Measurements from ENCODE around the gene SH3GL1. TPM values are rescaled to one million over a fixed set of nuclear protein-coding genes. Genes with fewer than 3 reads are reported as not detected.
"Not testable (repeated sequence)": the region's sequence is repeated elsewhere in the genome, so short reads cannot be mapped to it uniquely, and the experiment has no call there.

SH3GL1 gene
- total RNA-seq, 3 donors from 2014 or later, result 25.6 to 52.5 (median 33.8) TPM

DNA sequence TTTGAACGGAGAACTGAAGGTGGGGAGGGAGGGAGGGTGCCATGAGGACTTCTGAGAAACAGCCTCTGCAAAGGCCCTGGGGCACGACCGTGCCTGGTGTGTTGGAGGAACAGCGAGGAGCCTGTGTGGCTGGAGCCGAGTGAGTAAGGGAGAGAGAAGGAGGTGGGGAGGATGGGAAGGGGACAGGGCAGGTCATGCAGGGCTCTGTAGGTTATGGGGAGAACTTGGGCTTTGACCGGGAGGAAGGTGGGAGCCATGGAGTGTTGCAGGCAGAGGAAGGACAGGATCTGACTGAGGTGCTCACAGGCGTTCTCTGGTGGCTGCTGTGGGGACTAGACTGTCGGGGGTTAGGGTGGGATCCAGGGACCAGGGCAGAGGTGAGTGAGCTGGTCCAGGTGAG is 50.2 kb downstream of the SH3GL1 start:
- no peak overlapping the region for H3K27ac ChIP-seq
- no peaks in the 10 kb centered on the region for H3K27me3 ChIP-seq
- intact Hi-C loops (cut with DNase I; ENCODE audit: low total_unique reads), result no loop called here
- no peak for TF ChIP-seq POLR2A (IDR thresholded peaks at IDR 0.05)
- TF ChIP-seq, protein P1, sequence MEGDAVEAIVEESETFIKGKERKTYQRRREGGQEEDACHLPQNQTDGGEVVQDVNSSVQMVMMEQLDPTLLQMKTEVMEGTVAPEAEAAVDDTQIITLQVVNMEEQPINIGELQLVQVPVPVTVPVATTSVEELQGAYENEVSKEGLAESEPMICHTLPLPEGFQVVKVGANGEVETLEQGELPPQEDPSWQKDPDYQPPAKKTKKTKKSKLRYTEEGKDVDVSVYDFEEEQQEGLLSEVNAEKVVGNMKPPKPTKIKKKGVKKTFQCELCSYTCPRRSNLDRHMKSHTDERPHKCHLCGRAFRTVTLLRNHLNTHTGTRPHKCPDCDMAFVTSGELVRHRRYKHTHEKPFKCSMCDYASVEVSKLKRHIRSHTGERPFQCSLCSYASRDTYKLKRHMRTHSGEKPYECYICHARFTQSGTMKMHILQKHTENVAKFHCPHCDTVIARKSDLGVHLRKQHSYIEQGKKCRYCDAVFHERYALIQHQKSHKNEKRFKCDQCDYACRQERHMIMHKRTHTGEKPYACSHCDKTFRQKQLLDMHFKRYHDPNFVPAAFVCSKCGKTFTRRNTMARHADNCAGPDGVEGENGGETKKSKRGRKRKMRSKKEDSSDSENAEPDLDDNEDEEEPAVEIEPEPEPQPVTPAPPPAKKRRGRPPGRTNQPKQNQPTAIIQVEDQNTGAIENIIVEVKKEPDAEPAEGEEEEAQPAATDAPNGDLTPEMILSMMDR (IDR thresholded peaks at IDR 0.05), result no peak
- TF ChIP-seq POLR2AphosphoS5 (IDR thresholded peaks at IDR 0.05), result no peak
- no peaks in the 10 kb centered on the region for H3K9me3 ChIP-seq
- H3K36me3 ChIP-seq, result no peaks in the 10 kb centered on the region
- no peaks in the 10 kb centered on the region for H3K4me1 ChIP-seq
- H3K4me3 ChIP-seq, result no peak overlapping the region
- DNase-seq (ENCODE audit: low spot score in 2 of 2), result no peak

DNA sequence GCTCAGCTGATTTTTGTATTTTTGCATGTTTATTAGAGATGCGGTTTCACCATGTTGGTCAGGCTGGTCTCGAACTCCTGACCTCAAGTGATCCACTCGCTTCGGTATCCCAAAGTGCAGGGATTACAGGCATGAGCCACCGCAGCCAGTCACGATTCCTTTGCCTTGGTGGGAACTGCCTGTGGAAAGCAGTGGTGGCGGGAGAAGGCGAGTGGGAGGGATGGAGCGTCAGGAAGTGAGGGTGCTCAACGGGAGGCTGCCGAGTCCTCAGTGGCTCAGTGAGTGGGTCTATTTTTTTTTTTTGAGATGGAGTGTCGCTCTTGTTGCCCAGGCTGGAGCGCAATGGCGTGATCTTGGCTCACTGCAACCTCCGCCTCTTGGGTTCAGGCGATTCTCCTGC is 51.1 kb downstream of the SH3GL1 start:
- H3K9me3 ChIP-seq; intact Hi-C loops (cut with DNase I; ENCODE audit: low total_unique reads); DNase-seq (ENCODE audit: low spot score in 2 of 2); H3K4me1 ChIP-seq; H3K4me3 ChIP-seq; H3K27me3 ChIP-seq; H3K36me3 ChIP-seq; H3K27ac ChIP-seq: not testable (repeated sequence)

DNA sequence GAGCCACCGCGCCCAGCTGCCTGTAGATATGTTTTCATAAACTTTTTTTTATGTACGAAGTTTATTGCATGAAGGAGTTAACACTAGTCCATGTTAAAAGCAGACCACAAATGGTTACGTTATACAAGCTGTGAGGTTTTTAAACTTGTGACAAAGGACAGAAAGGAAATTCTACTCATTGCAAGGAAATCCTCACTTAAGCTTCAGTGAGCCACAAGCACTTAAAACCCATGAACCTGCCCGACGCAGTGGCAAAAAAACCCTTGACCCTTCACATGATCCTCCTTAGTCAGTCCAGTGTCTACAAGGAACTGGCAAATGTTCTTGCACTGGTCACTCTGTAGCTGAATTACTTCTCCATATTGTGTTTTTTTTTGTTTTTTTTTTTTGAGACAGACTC is 52.8 kb downstream of the SH3GL1 start:
- no peak overlapping the region for H3K4me3 ChIP-seq
- H3K27me3 ChIP-seq, result no peaks in the 10 kb centered on the region
- H3K9me3 ChIP-seq, result no peaks in the 10 kb centered on the region
- DNase-seq (ENCODE audit: low spot score in 2 of 2), result no peak
- TF ChIP-seq POLR2AphosphoS5 (IDR thresholded peaks at IDR 0.05), result no peak
- H3K4me1 ChIP-seq, result peaks cover 0 to 5% of the 10 kb centered on the region in 2 donors
- H3K36me3 ChIP-seq, result no peaks in the 10 kb centered on the region
- intact Hi-C loops (cut with DNase I; ENCODE audit: low total_unique reads), result no loop called here
- no peak overlapping the region for H3K27ac ChIP-seq

DNA sequence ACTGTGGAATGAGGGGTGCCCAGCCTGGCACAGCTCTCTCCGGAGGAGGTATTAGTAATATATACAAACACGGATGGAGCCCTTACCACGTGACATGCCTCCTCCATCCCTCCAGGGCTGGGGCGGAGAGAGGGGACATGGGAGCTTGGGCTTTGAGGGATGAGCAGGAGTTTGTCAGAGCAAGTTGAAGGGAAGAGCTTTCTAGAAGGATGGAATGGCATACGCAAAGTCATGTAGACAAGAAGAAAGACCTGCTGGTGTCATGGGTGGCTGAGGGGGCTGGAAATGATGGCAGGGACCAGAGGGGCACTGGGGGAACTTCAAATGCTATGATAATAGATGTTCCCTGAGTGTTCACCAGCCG is 54.3 kb downstream of the SH3GL1 start:
- no peaks in the 10 kb centered on the region for H3K27me3 ChIP-seq
- no peak for DNase-seq (ENCODE audit: low spot score in 2 of 2)
- TF ChIP-seq POLR2AphosphoS5 (IDR thresholded peaks at IDR 0.05) (no peak), POLR2A (IDR thresholded peaks at IDR 0.05) (no peak)
- TF ChIP-seq, protein P1 (IDR thresholded peaks at IDR 0.05), result no peak
- H3K27ac ChIP-seq, result no peak overlapping the region
- no peaks in the 10 kb centered on the region for H3K36me3 ChIP-seq
- H3K4me1 ChIP-seq, result peaks cover 0 to 5% of the 10 kb centered on the region in 2 donors
- no peaks in the 10 kb centered on the region for H3K9me3 ChIP-seq
- no peak overlapping the region for H3K4me3 ChIP-seq
- intact Hi-C loops (cut with DNase I; ENCODE audit: low total_unique reads), result no loop called here

DNA sequence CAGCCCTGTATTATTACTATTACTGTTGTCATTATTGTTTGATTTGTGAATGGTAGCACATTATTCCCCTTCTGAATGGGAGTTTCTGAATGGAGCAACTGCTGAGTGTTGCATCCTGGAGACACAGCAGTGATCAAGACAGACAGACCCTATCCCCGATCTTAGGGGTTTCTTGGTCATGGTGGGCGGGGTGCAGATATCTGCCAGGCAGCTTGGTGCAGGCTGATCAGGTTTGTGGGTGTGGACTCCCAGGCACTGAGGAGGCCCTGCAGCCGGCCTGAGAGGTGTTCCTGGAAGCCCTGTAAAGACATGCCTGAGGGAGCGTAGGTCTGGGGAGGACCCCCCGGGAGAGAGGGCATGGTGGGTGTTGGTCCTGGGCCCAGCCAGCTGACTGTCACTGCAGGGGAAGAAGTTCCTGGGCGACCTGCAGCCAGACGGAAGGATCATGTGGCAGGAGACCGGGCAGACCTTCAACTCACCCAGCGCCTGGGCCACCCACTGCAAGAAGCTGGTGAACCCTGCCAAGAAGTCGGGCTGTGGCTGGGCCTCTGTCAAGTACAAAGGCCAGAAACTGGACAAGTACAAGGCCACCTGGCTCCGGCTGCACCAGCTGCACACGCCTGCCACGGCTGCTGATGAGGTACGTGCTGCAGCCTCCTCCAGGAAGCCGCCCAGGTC is 54.9 kb downstream of the SH3GL1 start:
- Histone ChIP-seq H3K27me3 (no peaks in the 10 kb centered on the region), H3K27ac (no peak overlapping the region), H3K4me3 (no peak overlapping the region), H3K9me3 (no peaks in the 10 kb centered on the region), H3K4me1 (peaks cover 0 to 5% of the 10 kb centered on the region in 2 donors), H3K36me3 (no peaks in the 10 kb centered on the region)
- intact Hi-C loops (cut with DNase I; ENCODE audit: low total_unique reads), result no loop called here
- no peak for DNase-seq (ENCODE audit: low spot score in 2 of 2)
- no peak for TF ChIP-seq POLR2A (IDR thresholded peaks at IDR 0.05)
- TF ChIP-seq, protein P1 (IDR thresholded peaks at IDR 0.05), result no peak
- TF ChIP-seq POLR2AphosphoS5 (IDR thresholded peaks at IDR 0.05), result no peak

DNA sequence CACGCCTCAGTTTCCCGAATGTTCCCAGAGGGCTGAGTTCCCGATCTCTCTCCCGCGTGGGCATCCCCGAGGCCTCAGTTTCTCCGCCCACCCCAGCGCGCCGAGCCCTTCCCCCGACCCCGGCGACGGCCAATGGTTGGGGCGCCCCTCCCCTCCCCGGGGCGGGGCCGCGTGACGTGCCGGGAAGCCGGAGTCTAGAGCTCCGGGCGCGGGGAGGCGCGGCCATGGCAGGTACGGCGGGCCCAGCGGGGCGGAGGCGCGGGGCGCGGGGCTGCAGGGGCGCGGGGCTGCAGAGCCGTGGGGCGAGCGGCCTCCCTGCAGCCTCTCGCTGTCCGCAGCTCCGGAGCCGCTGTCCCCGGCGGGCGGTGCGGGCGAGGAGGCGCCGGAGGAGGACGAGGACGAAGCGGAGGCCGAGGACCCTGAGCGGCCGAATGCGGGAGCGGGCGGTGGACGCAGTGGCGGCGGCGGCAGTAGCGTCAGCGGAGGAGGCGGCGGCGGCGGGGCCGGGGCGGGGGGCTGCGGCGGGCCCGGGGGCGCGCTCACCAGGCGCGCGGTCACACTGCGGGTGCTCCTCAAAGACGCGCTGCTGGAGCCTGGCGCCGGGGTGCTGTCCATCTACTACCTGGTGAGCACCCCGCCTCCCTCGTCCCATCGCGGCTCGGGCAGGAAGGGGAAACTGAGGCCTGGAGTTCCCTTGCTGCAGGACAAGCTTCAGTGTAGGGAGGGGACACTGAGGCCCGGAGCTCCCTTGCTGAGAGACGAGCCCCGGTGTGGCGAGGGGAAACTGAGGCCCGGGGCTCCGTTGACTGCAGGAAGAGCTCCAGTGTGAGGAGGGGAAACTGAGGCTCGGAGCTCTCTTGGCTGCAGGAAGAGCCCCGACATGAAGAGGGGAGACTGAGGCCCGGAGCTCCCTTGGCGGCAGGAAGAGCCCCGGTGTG is 56.7 kb downstream of the SH3GL1 start, which contains the start of gene MPND:
TSS of gene MPND (plus strand) at position 193 of the 938 bp plus-strand sequence. CDS start at position 225, 32 bp downstream.
- TF ChIP-seq, protein P1 (IDR thresholded peaks at IDR 0.05), result no peak
- TF ChIP-seq POLR2AphosphoS5 (IDR thresholded peaks at IDR 0.05) (no peak), POLR2A (IDR thresholded peaks at IDR 0.05) (no peak)
- peaks cover 0 to 5% of the 10 kb centered on the region in 2 donors for H3K4me1 ChIP-seq
- DNase-seq (ENCODE audit: low spot score in 2 of 2), result peak; percentile 87 to 88
- H3K27me3 ChIP-seq, result no peaks in the 10 kb centered on the region
- no peaks in the 10 kb centered on the region for H3K36me3 ChIP-seq
- no peaks in the 10 kb centered on the region for H3K9me3 ChIP-seq
- peak within 1 kb of the TSS; percentile 88 to 90 for H3K27ac ChIP-seq
- intact Hi-C loops (cut with DNase I; ENCODE audit: low total_unique reads), result no loop called here
- peak within 1 kb of the TSS; percentile 59 to 84 (median 64) for H3K4me3 ChIP-seq

Measured in breast epithelium (tissue), 4 donors.